C1 segment of cervical spinal cord (tissue), 14 donors: Measurements from ENCODE around the gene TRIAP1.

Experiments
- DNase-seq, 14 donors: peaks; one replicate each; lab custom pipeline; 2025; lab: John Stamatoyannopoulos, UW

The TRIAP1 gene

GRCh38 chr12:120429368-120429767 lies 16.8 kb downstream of the TRIAP1 start:
- DNase-seq: no peak

GRCh38 chr12:120428597-120429229 lies 17.5 kb downstream of the TRIAP1 start:
- no peak for DNase-seq

DNA sequence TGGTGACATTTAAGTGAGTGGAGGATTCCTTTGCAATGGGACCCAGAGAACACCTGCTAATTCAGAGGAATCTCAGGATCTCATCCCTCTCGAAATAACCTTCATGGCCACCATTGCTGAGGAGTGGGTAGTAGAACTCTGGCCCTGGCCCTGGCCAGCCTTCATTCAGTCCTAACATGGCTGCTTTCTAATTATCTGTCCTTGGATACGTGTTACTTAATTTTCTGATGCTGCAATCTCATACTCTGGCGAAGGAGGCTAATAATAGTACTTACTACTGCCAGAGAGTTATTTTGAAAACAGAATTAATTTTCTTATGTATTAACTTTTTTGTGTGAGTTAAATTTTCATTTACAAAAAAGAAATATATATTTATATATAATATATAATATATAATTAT lies 20.4 kb downstream of the TRIAP1 start:
- no peak for DNase-seq

DNA sequence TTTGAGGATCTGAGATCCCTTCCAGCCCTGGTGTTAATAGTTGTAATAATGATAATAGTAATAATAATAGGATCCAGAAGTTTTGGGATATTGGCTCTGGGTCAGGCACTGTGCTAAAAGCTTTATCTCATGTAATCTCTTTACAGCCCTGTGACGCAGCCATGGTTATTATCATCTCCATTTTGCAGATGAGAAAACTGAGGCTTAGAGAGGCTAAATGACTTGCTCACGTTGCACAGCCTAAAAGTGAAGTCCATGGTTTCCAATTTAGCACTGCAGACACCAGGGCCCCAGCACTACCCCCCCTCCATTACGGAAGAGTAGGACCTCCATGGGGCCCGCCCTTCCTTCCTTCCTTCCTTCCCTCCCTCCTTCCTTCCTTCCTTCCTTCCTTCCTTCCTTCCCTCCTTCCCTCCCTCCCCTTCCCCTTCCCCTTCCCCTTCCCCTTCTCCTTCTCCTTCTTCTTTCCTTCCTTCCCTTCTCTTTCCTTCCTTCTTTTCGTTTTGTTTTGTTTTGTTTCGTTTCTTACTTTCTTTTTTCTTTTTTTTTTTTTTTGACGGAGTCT lies 23.2 kb downstream of the TRIAP1 start:
- DNase-seq: no peak

- DNase-seq: no peak
Measured at GRCh38 chr12:120421701-120422100, 24.5 kb downstream of the TRIAP1 start.

DNA sequence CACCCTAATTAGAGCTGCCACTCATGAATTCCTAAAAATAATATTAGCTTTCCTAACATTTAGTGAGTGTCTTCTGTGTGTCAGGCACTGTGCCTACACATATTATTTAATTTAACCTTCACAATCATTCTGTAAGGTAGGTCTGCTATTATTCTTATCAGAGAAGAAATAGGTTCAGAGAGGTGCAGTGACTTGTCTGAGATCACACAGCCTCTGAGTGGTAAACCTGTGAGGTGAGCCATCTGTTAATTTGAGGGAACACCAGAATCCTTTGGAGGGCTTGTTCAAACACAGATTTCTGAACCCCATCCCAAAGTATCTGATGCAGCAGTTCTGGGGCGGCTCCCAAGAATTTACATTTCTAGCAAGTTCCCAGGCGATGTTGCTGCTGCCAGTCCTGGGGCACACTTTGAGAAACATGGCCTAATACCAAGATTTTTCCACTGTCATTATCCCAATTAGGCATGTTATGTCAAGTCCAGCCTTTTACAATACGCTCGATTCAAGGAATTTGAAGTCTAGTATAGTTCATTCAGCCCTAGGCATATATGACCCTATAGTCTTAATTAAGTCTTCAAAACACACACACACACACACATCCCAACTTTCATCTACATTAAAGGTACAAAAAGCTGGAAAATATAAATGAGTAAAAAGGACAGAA lies 28.1 kb downstream of the TRIAP1 start:
- DNase-seq: no peak

DNA sequence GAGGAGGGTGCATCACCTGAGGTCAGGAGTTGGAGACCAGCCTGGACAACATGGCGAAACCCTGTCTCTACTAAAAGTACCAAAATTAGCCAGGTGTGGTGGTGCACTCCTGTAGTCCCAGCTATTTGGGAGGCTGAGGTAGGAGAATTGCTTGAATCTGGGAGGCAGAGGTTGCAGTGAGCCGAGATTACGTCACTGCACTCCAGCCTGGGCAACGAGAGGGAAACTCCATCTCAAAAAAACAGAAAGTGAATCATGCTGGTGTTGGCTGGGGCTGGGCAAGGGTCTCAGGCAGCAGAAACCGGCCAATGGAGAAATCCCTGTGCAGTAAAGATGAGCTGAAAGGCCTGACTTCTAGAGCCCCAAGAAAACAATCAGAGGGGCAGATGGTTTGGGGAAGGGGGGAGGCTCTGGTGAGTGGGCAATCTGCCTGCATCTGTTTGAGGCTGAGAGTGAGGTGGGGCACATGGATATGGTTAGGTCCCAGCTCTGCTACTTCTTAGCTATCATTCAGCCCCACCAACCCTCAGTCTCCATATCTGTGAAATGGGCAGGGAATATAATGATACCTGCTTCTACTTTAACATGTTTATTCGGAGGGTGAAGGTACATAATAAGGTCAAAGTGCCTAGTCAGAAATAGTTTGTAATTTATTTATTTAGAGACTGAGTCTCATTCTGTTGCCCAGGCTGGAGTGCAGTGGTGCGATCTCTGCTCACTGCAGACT lies 29.5 kb downstream of the TRIAP1 start:
- DNase-seq: no peak

- DNase-seq: peak in 8 of 14 donors; percentile 3 to 56 (median 24)
Measured at GRCh38 chr12:120413901-120414695, 32.1 kb downstream of the TRIAP1 start.

DNA sequence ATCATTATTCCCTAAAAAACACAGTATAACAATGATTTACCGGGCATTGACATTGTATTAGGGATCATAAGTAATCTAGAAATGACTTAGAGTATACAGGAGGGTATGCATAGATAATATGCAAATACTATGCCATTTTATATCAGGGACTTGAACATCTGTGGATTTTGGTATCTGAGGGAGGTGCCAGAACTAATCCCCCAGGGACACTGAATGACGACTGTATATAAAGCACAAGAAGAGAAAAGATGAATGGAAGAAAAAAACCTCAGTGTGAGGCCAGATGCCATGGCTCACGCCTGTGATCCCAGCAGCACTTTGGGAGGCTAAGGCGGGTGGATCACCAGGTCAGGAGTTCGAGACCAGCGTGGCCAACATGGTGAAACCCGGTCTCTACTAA lies 33.8 kb downstream of the TRIAP1 start:
- DNase-seq: no peak

GRCh38 chr12:120408771-120409170 lies 37.4 kb downstream of the TRIAP1 start:
- no peak for DNase-seq

DNA sequence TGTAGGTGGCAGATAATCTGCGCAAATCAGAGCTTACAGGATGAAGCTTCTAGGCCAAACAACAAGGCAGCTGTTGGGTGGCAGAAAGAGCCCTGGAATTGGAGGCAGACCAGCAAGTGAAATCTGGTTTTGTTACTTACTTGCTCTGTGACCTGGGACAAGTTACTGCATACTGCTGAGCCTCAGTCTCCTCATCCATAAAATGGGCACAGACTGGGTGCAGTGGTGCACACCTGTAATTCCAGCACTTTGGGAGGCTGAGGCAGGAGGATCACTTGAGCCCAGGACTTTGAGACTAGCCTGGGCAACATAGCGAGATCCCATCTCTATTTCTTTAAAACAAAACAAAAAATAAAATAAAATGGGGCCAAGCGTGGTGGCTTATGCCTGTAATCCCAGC lies 39.6 kb downstream of the TRIAP1 start:
- DNase-seq: no peak

DNA sequence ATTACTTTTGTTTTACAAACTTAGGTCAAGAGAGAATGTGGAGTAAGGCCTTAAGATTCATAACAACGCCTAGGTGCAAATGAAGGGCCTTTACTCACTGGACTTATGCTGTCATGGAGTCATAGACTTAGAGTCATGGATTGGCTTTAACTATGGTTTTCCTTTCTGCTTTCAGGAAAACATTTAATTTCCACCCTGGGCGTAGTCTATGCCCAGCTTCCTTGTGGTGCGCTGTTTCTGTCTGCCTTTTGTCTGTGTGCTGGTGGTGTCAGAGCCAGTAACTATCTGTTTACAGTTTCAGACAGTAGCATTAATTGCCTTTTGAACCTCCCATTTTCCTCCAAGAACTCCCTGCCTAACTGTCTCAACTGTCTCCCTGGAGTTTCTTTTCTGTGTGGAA lies 40.1 kb downstream of the TRIAP1 start:
- DNase-seq: no peak

- DNase-seq: no peak
Measured at GRCh38 chr12:120404271-120404670, 41.9 kb downstream of the TRIAP1 start.

GRCh38 chr12:120403869-120404268 lies 42.3 kb downstream of the TRIAP1 start:
- no peak for DNase-seq

DNA sequence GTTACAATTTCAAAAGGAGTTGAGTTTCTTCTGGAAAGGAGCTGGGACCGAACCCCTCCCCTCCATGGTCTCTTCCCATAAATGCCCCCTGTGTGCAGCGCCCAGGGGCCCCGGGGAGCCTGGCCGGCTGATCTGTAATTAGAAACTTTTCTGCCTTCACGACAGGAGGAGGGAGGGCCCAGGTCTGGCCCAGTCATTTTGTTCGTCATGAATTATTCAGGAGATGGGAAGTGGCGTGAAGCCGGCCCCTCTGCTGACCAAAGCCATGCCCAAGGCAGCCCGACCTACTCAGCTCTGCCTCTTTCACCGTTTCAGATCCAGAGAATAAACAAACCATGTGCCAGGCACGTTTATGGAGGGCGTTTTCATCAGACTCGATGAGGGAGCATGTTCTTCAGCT lies 44.0 kb downstream of the TRIAP1 start:
- peak in 5 of 14 donors; percentile 0 to 39 (median 12) for DNase-seq

- no peak for DNase-seq
Measured at GRCh38 chr12:120399531-120399930, 46.7 kb downstream of the TRIAP1 start.

- DNase-seq: peak in 8 of 14 donors; percentile 4 to 60 (median 6)
Measured at GRCh38 chr12:120397824-120398540, 48.2 kb downstream of the TRIAP1 start.

DNA sequence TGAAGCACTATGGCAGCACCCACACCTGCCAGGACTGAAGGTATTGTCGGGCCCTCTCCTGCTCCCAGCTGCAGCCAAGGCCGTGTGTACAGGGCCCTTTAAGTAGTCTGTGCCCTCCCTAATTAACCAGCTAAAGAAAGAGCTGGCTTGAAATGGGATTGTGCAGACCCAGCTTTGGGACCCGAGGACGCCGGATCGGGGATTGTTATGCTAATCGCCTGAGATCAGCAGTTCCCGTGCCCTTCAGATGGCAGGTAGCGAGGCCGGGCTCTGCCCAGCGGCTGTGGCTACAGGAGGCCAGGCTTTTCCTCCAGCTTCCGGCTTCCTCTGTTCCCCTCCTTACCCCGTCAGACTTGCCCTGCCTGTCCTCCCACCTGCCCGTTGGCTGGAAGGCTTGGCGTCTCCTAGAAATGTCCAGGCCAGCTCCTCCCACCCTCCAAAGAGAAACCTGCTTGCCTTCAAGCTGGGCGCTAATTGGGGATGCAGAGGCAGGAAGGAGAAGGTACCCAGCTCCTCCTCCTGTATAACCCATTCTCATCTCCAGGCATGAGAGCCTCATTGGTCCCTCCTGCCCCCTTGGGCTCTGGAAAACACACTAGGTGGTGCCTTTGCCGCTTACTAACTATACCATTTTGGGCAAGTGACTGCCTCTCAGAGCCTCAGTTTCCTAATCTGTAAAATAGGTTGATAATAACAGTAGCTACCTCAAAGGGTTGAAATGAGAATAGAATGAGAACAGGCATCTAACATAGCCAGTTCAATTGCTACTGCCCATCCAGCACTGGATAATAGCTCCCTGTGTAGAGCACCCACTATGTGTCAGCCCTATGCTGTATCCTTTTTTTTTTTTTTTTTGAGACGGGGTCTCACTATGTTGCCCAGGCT lies 51.5 kb downstream of the TRIAP1 start:
- DNase-seq: no peak
